OCI-LY7 (cell line): ENCODE results near the gene VENTX. TPM values are rescaled to one million over a fixed set of nuclear protein-coding genes. Genes with fewer than 3 reads are reported as not detected.

ENCODE experiments used
- BruUV-seq: library from RNA; stranded (reverse); fragments of 400-500 nt; replicated peaks from 2 replicates; lab custom pipeline; 2021; lab: Mats Ljungman, UMichigan
- CTCF ChIA-PET: fragments of 300-600 bp; sonication (Branson Sonifier 250); formaldehyde crosslinking; loops from one replicate; lab custom pipeline; 2022; ENCODE audit warnings: antibody characterized with exemption; ENCODE audit not compliant: unreplicated experiment; lab: Charles Lee
- POLR2A ChIA-PET: fragments of 300-600 bp; sonication (Branson Sonifier 250); formaldehyde crosslinking; loops from one replicate; lab custom pipeline; 2022; ENCODE audit warnings: antibody characterized with exemption; lab: Charles Lee
- DNase-seq: peaks from one replicate; pipeline ENCODE4 v3.0.0-alpha.2; 2015; ENCODE audit warnings: low spot score
- H2AFZ ChIP-seq: fragments of 200-600 bp; sonication (generic), shearing (Covaris generic); 2 replicates; pipeline ENCODE4 v1.6.1; 2014; ENCODE audit warnings: mild to moderate bottlenecking, antibody characterized with exemption, low read length, moderate library complexity
- H3K27ac ChIP-seq: fragments of 200-600 bp; sonication (generic); 2 replicates; pipeline ENCODE4 v1.5.1; 2014; ENCODE audit warnings: mixed run types, low read depth, mild to moderate bottlenecking, moderate library complexity, low read length, inconsistent platforms; ENCODE audit not compliant: poor library complexity, severe bottlenecking
- H3K36me3 ChIP-seq: fragments of 200-600 bp; sonication (generic); 2 replicates; pipeline ENCODE4 v1.6.1; 2014; ENCODE audit warnings: mild to moderate bottlenecking, antibody characterized with exemption, low read length, moderate library complexity, mixed read lengths; ENCODE audit not compliant: insufficient read depth
- H3K4me1 ChIP-seq: fragments of 200-600 bp; sonication (generic); 2 replicates; pipeline ENCODE4 v1.5.1; 2014; ENCODE audit warnings: mild to moderate bottlenecking, low read length; ENCODE audit not compliant: insufficient read depth, poor library complexity, severe bottlenecking
- H3K4me2 ChIP-seq: fragments of 200-600 bp; sonication (generic); 2 replicates; pipeline ENCODE4 v1.6.1; 2014; ENCODE audit warnings: mild to moderate bottlenecking, low read length
- H3K4me3 ChIP-seq: fragments of 200-600 bp; sonication (generic); 2 replicates; pipeline ENCODE4 v1.5.1; 2014; ENCODE audit warnings: mild to moderate bottlenecking, low read depth, low read length; ENCODE audit not compliant: poor library complexity, severe bottlenecking
- H3K79me2 ChIP-seq: fragments of 200-600 bp; sonication (generic); 2 replicates; pipeline ENCODE4 v1.6.1; 2016; ENCODE audit warnings: low read depth, mild to moderate bottlenecking, low read length, moderate library complexity, mixed read lengths; ENCODE audit not compliant: insufficient read depth
- H3K9me2 ChIP-seq: fragments of 200-600 bp; sonication (generic); 2 replicates; pipeline ENCODE4 v1.6.1; 2016; ENCODE audit warnings: mild to moderate bottlenecking, low read length, mixed read lengths; ENCODE audit not compliant: insufficient read depth
- H3K9me3 ChIP-seq: fragments of 200-600 bp; sonication (generic); 2 replicates; pipeline ENCODE4 v1.6.1; 2014; ENCODE audit warnings: mild to moderate bottlenecking, mixed run types, low read length, mixed read lengths
- H4K20me1 ChIP-seq: fragments of 200-600 bp; sonication (generic); 2 replicates; pipeline ENCODE4 v1.6.1; 2014; ENCODE audit warnings: mild to moderate bottlenecking, antibody characterized with exemption, low read length, moderate library complexity, mixed read lengths; ENCODE audit not compliant: insufficient read depth
- EZH2phosphoT487 ChIP-seq: fragments of 200-600 bp; sonication (generic); IDR thresholded peaks from 2 replicates; pipeline ENCODE4 v1.6.1; 2018; ENCODE audit warnings: low read depth, borderline replicate concordance, mild to moderate bottlenecking, mixed run types, antibody characterized with exemption, low read length, moderate library complexity, mixed read lengths
- intact Hi-C: fragments of 100-400 bp; cut with micrococcal nuclease; formaldehyde crosslinking; loops from one replicate; pipeline ENCODE4 v1.10.0; 2022; ENCODE audit not compliant: unreplicated experiment
- total RNA-seq, 2 experiments: library from RNA; depleted of rRNA in 1 of 2; stranded (reverse); fragments of >200 nt in 1 of 2; shearing (Covaris generic) in 1 of 2; gene quantifications; 2 replicates each; pipeline ENCODE4 v1.2.3, GENCODE V29; 2014 to 2022
- TF ChIP-seq, protein P1 (sequence below): fragments of 200-600 bp; sonication (generic); conservative IDR thresholded peaks from 2 replicates; pipeline ENCODE4 v1.5.1; 2014; ENCODE audit warnings: mild to moderate bottlenecking, antibody characterized with exemption, low read length, moderate library complexity, mixed read lengths

VENTX gene
- total RNA-seq, 2 experiments from 2014 or later: not detected

DNA sequence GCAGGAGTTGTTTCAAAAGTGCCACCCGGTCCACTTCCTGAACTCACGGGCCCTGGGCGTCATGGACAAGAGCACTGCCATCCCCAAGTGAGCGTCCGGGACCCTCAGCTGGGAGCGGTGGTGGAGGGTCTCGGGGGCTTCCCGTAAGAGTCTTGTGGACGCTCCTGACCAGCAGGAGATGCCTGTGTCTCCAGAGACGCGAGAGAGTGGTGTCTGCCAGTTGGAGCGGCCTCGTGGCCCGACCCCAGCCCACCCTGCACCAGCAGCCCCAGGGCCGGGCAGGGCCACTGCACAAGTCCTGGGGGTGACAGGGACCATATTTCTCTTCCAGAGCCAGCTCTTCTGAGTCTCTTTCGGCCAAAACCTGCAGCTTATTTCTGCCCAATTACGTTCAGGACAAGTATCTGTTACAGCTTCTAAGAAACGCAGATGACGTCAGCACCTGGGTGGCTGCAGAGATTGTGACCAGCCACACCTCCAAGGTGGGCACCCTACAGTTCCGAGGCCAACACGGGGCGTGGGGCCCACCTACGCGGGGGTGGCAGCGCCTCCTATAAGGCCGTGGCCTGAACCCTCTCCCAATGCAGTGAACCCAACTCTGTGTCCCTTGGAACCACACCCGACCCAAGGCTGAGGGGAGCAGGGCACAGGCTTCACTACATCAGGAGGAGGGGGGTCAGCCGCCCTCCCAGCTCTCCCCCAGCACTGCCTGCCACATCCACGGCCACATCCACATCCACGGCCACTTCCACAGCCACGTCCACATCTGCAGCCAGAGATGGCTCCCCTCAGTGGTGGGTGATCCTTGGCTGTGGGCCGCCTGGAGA, 23.8 kb upstream of the VENTX start:
- no peaks in the 10 kb centered on the region for H3K4me1 ChIP-seq
- no peaks in the 10 kb centered on the region for H3K36me3 ChIP-seq
- no peaks in the 10 kb centered on the region for H3K79me2 ChIP-seq
- no TSS peak for BruUV-seq
- TF ChIP-seq, protein P1, sequence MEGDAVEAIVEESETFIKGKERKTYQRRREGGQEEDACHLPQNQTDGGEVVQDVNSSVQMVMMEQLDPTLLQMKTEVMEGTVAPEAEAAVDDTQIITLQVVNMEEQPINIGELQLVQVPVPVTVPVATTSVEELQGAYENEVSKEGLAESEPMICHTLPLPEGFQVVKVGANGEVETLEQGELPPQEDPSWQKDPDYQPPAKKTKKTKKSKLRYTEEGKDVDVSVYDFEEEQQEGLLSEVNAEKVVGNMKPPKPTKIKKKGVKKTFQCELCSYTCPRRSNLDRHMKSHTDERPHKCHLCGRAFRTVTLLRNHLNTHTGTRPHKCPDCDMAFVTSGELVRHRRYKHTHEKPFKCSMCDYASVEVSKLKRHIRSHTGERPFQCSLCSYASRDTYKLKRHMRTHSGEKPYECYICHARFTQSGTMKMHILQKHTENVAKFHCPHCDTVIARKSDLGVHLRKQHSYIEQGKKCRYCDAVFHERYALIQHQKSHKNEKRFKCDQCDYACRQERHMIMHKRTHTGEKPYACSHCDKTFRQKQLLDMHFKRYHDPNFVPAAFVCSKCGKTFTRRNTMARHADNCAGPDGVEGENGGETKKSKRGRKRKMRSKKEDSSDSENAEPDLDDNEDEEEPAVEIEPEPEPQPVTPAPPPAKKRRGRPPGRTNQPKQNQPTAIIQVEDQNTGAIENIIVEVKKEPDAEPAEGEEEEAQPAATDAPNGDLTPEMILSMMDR: no peak
- no peak for TF ChIP-seq EZH2phosphoT487
- intact Hi-C loops: no loop called here
- POLR2A ChIA-PET: no interaction called here
- CTCF ChIA-PET: no interaction called here
- H2AFZ ChIP-seq: no peak overlapping the region
- no peaks in the 10 kb centered on the region for H3K9me2 ChIP-seq
- H4K20me1 ChIP-seq: no peaks in the 10 kb centered on the region
- no peak overlapping the region for H3K4me2 ChIP-seq
- no peak for DNase-seq
- no peaks in the 10 kb centered on the region for H3K9me3 ChIP-seq
- no peak overlapping the region for H3K27ac ChIP-seq
- H3K4me3 ChIP-seq: no peak overlapping the region

DNA sequence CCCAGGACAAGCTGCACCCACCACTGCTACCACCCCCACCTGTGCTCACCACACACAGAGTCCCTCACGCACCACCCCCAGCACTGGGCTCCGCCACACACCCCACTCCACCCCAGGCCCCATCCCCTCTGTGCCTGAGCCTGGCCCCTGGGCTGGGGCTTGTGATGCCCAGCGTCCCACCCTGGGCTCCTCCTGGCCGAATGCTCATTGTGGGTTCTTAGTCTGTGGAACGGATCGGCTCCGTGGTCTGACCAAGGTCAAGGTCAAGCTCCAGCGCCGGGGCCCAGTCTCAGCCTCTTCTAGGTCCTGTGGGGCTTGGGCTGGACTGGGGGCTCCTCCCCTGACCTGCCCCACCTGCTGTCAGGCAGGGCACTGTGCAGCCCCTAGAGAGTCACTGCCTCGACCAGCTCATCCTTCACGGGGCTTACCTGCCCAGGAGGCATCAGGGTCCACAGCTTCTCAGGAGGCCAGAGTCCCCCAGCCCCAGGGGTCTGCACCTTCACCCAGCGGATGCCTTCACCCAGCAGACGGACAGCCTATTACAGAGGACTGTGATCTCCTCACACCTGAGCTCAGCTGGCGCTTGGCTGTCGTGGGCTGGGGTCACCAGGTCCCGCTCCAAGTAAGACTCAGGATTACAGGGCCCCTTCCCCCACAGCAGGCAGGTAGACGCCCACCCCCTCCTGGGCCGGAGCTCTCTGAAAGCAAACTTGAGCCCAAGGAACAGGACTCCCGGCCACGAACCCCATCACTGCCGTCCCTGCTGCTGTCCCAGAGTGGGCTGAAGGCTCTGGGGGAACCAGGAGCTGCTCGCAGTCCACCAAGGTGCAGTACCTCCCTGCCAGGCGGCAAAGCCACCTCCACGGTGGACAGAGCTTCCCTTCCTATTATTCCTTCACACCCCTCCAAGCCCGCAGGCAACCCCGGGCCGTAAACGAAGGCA, 22.9 kb upstream of the VENTX start:
- no peak overlapping the region for H2AFZ ChIP-seq
- no peak overlapping the region for H3K4me3 ChIP-seq
- H3K4me2 ChIP-seq: no peak overlapping the region
- H3K79me2 ChIP-seq: no peaks in the 10 kb centered on the region
- CTCF ChIA-PET: no interaction called here
- intact Hi-C loops: no loop called here
- no peaks in the 10 kb centered on the region for H4K20me1 ChIP-seq
- no peaks in the 10 kb centered on the region for H3K9me3 ChIP-seq
- POLR2A ChIA-PET: interaction anchor here (0.8 kb wide), 1 partner anchor 265 kb away, joined by 3 read pairs; no protein-coding TSS in a partner anchor
- no peak for TF ChIP-seq EZH2phosphoT487
- TF ChIP-seq, protein P1: no peak
- H3K36me3 ChIP-seq: no peaks in the 10 kb centered on the region
- no peaks in the 10 kb centered on the region for H3K4me1 ChIP-seq
- no peaks in the 10 kb centered on the region for H3K9me2 ChIP-seq
- no TSS peak for BruUV-seq
- DNase-seq: no peak
- no peak overlapping the region for H3K27ac ChIP-seq
